ENCODE measurements around the gene SLC25A45. TPM values are rescaled to one million over a fixed set of nuclear protein-coding genes. Genes with fewer than 3 reads are reported as not detected.

SLC25A45 gene
- total RNA-seq, 1 experiment from 2014 or later, result 2.9 TPM

DNA sequence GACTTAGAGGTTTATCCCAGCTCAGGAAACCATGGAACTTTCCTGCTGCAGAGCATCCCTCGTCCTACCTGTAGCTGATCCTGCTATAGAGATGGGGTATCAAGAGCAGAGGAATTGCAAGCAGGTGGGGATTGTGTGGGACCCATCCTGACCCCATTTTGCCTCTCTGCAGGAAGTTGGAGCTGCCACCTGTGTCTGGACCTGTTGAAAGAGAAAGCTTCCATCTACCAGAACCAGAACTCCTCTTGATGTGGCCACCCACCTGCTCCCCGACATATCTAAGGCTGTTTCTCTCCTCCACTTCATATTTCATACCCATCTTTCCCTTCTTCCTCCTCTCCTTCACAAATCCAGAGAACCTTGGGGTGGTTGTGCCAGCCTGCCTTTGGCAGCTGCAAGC, 30.9 kb downstream of the SLC25A45 start:
- no peaks in the 10 kb centered on the region for H3K27me3 Mint-ChIP-seq (ENCODE audit: unreplicated experiment)
- intact Hi-C loops (cut with micrococcal nuclease; ENCODE audit: unreplicated experiment), result no loop called here
- H3K36me3 Mint-ChIP-seq (ENCODE audit: insufficient read depth, unreplicated experiment), result peaks cover 50% of the 10 kb centered on the region
- BruUV-seq (replicated peaks), result no TSS peak
- no peak for DNase-seq
- H3K9me3 Mint-ChIP-seq (ENCODE audit: low read depth, unreplicated experiment), result no peaks in the 10 kb centered on the region
- H3K4me1 Mint-ChIP-seq (ENCODE audit: low read depth, unreplicated experiment), result peaks cover 10% of the 10 kb centered on the region
- H3K4me3 Mint-ChIP-seq (ENCODE audit: low read depth, unreplicated experiment), result no peak overlapping the region
- H3K27ac Mint-ChIP-seq (ENCODE audit: unreplicated experiment), result no peak overlapping the region
- TF ChIP-seq, protein P1, sequence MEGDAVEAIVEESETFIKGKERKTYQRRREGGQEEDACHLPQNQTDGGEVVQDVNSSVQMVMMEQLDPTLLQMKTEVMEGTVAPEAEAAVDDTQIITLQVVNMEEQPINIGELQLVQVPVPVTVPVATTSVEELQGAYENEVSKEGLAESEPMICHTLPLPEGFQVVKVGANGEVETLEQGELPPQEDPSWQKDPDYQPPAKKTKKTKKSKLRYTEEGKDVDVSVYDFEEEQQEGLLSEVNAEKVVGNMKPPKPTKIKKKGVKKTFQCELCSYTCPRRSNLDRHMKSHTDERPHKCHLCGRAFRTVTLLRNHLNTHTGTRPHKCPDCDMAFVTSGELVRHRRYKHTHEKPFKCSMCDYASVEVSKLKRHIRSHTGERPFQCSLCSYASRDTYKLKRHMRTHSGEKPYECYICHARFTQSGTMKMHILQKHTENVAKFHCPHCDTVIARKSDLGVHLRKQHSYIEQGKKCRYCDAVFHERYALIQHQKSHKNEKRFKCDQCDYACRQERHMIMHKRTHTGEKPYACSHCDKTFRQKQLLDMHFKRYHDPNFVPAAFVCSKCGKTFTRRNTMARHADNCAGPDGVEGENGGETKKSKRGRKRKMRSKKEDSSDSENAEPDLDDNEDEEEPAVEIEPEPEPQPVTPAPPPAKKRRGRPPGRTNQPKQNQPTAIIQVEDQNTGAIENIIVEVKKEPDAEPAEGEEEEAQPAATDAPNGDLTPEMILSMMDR (IDR thresholded peaks at IDR 0.05; ENCODE audit: unreplicated experiment), result no peak
- CTCF ChIA-PET, result interaction anchor here (0.7 to 2.1 kb wide), 2 partner anchors 76 to 152 kb away, joined by 4 to 11 read pairs; no protein-coding TSS in a partner anchor

DNA sequence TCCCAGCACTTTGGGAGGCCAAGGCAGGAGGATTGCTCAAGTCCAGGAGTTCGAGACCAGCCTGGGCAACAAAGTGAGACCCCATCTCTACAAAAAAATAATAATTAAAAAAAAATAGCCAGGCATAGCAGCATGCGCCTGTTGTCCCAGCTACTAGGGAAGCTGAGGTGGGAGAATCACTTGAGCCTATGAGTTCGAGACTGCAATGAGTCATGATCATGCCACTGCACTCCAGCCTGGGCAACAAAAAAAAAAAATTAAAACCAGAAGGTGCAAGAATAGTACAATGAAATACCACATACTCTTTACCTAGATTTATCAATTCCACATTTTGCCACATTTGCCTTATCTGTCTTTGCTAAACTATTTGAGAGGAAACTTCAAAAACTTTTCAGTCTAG, 40.6 kb downstream of the SLC25A45 start:
- BruUV-seq (replicated peaks), result no TSS peak
- Mint-ChIP-seq H3K4me1 (ENCODE audit: low read depth, unreplicated experiment) (peaks cover 8% of the 10 kb centered on the region), H3K36me3 (ENCODE audit: insufficient read depth, unreplicated experiment) (peaks cover 41% of the 10 kb centered on the region)

DNA sequence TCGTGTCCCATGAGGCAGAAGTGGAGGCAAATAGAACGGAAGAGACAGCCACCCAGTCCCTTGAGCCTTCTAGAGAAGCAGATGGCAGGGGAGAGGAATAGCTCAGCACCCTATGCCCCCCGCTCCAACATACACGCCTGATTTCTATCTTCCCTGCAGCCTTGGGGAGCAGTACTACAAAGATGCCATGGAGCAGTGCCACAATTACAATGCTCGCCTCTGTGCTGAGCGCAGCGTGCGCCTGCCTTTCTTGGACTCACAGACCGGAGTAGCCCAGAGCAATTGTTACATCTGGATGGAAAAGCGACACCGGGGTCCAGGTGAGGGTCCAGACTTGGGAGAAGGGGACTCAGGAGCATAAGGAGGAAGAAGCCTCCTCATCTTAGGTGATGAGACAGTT, 42.2 kb downstream of the SLC25A45 start:
- BruUV-seq (replicated peaks), result no TSS peak
- peaks cover 11% of the 10 kb centered on the region for H3K4me1 Mint-ChIP-seq (ENCODE audit: low read depth, unreplicated experiment)
- H3K36me3 Mint-ChIP-seq (ENCODE audit: insufficient read depth, unreplicated experiment), result peaks cover 35% of the 10 kb centered on the region
- TF ChIP-seq, protein P1 (IDR thresholded peaks at IDR 0.05; ENCODE audit: unreplicated experiment), result no peak
- no peaks in the 10 kb centered on the region for H3K27me3 Mint-ChIP-seq (ENCODE audit: unreplicated experiment)
- no peak overlapping the region for H3K27ac Mint-ChIP-seq (ENCODE audit: unreplicated experiment)
- intact Hi-C loops (cut with micrococcal nuclease; ENCODE audit: unreplicated experiment), result no loop called here
- no peaks in the 10 kb centered on the region for H3K9me3 Mint-ChIP-seq (ENCODE audit: low read depth, unreplicated experiment)
- H3K4me3 Mint-ChIP-seq (ENCODE audit: low read depth, unreplicated experiment), result no peak overlapping the region
- no peak for DNase-seq
- CTCF ChIA-PET, result no interaction called here

More for the DNA sequence above, 40.6 kb downstream of the SLC25A45 start:
- CTCF ChIA-PET, result no interaction called here
- TF ChIP-seq, protein P1 (IDR thresholded peaks at IDR 0.05; ENCODE audit: unreplicated experiment), result no peak
- no peak for DNase-seq
- H3K9me3 Mint-ChIP-seq (ENCODE audit: low read depth, unreplicated experiment), result no peaks in the 10 kb centered on the region
- H3K27me3 Mint-ChIP-seq (ENCODE audit: unreplicated experiment), result no peaks in the 10 kb centered on the region
- intact Hi-C loops (cut with micrococcal nuclease; ENCODE audit: unreplicated experiment), result no loop called here
- H3K4me3 Mint-ChIP-seq (ENCODE audit: low read depth, unreplicated experiment), result no peak overlapping the region
- H3K27ac Mint-ChIP-seq (ENCODE audit: unreplicated experiment), result no peak overlapping the region

DNA sequence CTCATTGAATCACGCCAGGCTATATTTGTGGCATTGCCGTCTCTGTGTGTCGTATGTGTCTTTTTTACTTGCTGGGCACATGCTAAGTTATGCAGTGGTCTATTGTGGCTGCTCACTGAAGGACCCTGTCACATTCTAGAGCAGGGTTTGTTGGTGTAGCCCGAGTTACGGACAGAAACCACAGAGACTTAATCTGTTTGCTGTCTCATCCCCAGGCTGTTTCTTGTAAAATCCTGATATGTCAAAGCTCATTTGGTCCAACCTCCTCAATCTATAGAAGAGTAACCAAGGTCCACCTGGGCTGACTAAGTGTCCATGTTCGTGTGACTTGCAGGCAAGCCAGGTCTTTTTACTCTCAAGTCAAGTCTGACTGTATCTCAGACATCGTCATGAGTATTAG, 43.8 kb downstream of the SLC25A45 start:
- peaks cover 18% of the 10 kb centered on the region for H3K4me1 Mint-ChIP-seq (ENCODE audit: low read depth, unreplicated experiment)
- H3K9me3 Mint-ChIP-seq (ENCODE audit: low read depth, unreplicated experiment), result no peaks in the 10 kb centered on the region
- TF ChIP-seq, protein P1 (IDR thresholded peaks at IDR 0.05; ENCODE audit: unreplicated experiment), result no peak
- DNase-seq, result no peak
- H3K36me3 Mint-ChIP-seq (ENCODE audit: insufficient read depth, unreplicated experiment), result peaks cover 39% of the 10 kb centered on the region
- no peak overlapping the region for H3K4me3 Mint-ChIP-seq (ENCODE audit: low read depth, unreplicated experiment)
- intact Hi-C loops (cut with micrococcal nuclease; ENCODE audit: unreplicated experiment), result no loop called here
- no peak overlapping the region for H3K27ac Mint-ChIP-seq (ENCODE audit: unreplicated experiment)
- no peaks in the 10 kb centered on the region for H3K27me3 Mint-ChIP-seq (ENCODE audit: unreplicated experiment)
- BruUV-seq (replicated peaks), result no TSS peak
- CTCF ChIA-PET, result interaction anchor here (0.6 kb wide), 1 partner anchor 536 kb away, joined by 5 read pairs; no protein-coding TSS in a partner anchor
